Adrenal gland (tissue), 5 donors: ENCODE results near the gene PSMA5.

ENCODE experiments used
- CTCF ChIP-seq, 6 experiments: fragments of 450-650 bp in 4 of 6; fragments of 200-600 bp in 2 of 6; sonication (generic) in 1 of 6; IDR thresholded peaks; 1 replicate in 5 of 6; 2 replicates in 1 of 6; pipeline versions ENCODE4 v1.5.1 to v1.8.0; 2016 to 2021; ENCODE audit warnings: antibody characterized with exemption in 6 of 6, mild to moderate bottlenecking in 2 of 6, moderate library complexity in 1 of 6
- POLR2A ChIP-seq, 2 donors: fragments of 450-650 bp; IDR thresholded peaks; one replicate each; pipeline ENCODE4 v1.6.1; 2017; ENCODE audit warnings: antibody characterized with exemption in 2 of 2, mild to moderate bottlenecking in 2 of 2, moderate library complexity in 1 of 2
- donor health status: DM: no; HTN: no; CAD: no.

- TF ChIP-seq CTCF (IDR thresholded peaks at IDR 0.05) (no peak), POLR2A (IDR thresholded peaks at IDR 0.05) (no peak)
These were observed 14.8 kb upstream of the PSMA5 start for GRCh38 chr1:109441069-109441468.
